Breast epithelium (tissue), 3 donors: Measurements from ENCODE around the gene TRPM2.

Experiments used
- POLR2A ChIP-seq: fragments of 450-650 bp; IDR thresholded peaks from one replicate; pipeline ENCODE4 v1.6.1; 2016; ENCODE audit warnings: antibody characterized with exemption, mild to moderate bottlenecking, moderate library complexity
- POLR2AphosphoS5 ChIP-seq, 3 donors: sonication (generic); formaldehyde crosslinking; IDR thresholded peaks; one replicate each; pipeline ENCODE4 v1.6.1; 2017; ENCODE audit warnings: antibody characterized with exemption in 3 of 3

GRCh38 chr21:44375281-44375651, 21.8 kb downstream of the TRPM2 start:
- TF ChIP-seq POLR2A (no peak), POLR2AphosphoS5 (IDR thresholded peaks at IDR 0.05) (no peak)
